Erythroblast (primary cell): ENCODE measurements around the gene NEDD4.

ENCODE experiments used
- GATA1 ChIP-seq: IDR thresholded peaks from 2 replicates; pipeline ENCODE4 v1.6.1; 2011; ENCODE audit warnings: low read depth, mild to moderate bottlenecking, control low read depth, low read length, moderate library complexity
- POLR2A ChIP-seq: IDR thresholded peaks from 2 replicates; pipeline ENCODE4 v1.6.1; 2011; ENCODE audit warnings: mild to moderate bottlenecking, low read length

DNA sequence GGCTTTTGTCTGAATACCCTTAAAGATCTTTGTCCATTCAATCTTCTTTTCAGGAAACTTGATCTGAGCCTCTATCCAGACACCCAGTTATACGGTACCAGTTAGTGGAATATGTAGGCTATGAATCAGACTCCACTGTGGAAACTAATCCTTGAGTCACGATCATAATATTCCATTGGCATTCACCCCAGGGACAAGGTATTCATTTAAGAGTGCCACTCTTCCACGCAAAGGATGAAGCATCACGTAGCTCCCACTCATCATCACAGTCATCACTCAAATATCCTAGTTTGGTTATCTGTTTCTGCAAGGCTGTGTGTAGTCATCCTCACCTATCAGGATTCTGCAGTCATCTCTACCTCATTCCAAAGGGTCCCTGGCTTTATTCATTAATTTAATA, 85.6 kb downstream of the NEDD4 start:
- TF ChIP-seq POLR2A: no peak
- no peak for TF ChIP-seq GATA1
